Body of pancreas (tissue), 4 donors: ENCODE data around the gene SLC6A19.

Experiments
- POLR2A ChIP-seq, 3 donors: fragments of 450-650 bp; IDR thresholded peaks; one replicate each; pipeline ENCODE4 v1.6.1; 2016; ENCODE audit warnings: antibody characterized with exemption in 3 of 3, mild to moderate bottlenecking in 2 of 3
- TF ChIP-seq, protein P1 (sequence below), 7 experiments: fragments of 450-650 bp in 4 of 7; fragments of 200-600 bp in 3 of 7; sonication (generic) in 3 of 7; IDR thresholded peaks; one replicate each; pipeline ENCODE4 v1.5.1; 2016 to 2019; ENCODE audit warnings: antibody characterized with exemption in 7 of 7

DNA sequence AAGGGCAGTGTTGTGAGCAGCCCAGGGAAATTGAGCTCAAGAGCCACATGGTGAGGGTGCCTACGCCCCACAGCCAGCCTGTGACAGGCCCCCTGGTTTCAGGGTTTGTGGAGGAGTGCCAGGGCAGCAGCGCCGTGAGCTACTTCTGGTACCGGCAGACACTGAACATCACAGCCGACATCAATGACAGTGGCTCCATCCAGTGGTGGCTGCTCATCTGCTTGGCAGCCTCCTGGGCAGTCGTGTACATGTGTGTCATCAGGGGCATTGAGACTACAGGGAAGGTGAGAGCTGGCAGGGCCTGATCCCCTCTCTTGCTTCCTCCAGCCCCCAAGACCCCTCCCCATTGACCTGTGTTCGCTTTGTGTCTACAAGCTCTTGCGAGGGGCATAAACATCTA, 34.0 kb downstream of the SLC6A19 start:
- no peak for TF ChIP-seq POLR2A (IDR thresholded peaks at IDR 0.05)
- TF ChIP-seq, protein P1, sequence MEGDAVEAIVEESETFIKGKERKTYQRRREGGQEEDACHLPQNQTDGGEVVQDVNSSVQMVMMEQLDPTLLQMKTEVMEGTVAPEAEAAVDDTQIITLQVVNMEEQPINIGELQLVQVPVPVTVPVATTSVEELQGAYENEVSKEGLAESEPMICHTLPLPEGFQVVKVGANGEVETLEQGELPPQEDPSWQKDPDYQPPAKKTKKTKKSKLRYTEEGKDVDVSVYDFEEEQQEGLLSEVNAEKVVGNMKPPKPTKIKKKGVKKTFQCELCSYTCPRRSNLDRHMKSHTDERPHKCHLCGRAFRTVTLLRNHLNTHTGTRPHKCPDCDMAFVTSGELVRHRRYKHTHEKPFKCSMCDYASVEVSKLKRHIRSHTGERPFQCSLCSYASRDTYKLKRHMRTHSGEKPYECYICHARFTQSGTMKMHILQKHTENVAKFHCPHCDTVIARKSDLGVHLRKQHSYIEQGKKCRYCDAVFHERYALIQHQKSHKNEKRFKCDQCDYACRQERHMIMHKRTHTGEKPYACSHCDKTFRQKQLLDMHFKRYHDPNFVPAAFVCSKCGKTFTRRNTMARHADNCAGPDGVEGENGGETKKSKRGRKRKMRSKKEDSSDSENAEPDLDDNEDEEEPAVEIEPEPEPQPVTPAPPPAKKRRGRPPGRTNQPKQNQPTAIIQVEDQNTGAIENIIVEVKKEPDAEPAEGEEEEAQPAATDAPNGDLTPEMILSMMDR (IDR thresholded peaks at IDR 0.05) = no peak
